ENCODE data around the gene NPR1.
"Not testable (repeated sequence)": the region's sequence is repeated elsewhere in the genome, so short reads cannot be mapped to it uniquely, and the experiment has no call there.

Gene NPR1

DNA sequence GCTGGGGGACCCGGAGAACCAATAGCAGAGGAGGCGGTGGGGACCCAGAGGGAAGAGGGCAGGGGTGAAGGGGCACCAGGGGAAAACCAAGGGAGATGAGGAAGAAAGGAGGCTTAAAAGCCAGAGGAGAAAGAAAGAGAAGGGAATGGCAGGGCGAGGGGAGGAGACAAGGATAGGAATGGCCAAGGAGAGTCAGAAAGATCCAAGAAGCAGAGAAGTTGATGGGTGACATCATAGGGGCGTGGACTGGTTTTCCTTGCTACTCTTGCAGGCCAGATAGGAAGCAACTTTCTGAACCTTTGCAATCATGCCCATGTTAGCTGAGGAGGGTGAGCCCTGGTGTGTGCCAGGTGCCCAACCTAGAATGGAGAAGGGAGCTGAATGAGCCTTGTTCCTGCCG is 5.4 kb downstream of the NPR1 start:
- no peak for DNase-seq

DNA sequence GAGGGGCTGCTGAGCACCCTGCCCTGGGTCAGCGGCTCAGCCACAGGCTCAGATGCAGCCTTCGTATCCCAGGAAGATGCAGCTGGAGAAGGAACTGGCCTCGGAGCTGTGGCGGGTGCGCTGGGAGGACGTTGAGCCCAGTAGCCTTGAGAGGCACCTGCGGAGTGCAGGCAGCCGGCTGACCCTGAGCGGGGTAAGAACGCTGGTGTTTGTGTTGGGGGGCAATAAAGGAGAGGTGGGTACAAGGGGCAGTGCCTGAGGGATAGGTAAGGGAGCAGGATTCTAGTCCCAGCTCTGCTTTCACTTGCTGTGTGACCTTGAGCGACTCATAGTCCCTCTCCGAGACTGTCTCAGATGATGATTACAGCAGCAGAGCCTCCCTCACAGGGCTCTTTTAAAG is 6.4 kb downstream of the NPR1 start:
- no peak for DNase-seq

DNA sequence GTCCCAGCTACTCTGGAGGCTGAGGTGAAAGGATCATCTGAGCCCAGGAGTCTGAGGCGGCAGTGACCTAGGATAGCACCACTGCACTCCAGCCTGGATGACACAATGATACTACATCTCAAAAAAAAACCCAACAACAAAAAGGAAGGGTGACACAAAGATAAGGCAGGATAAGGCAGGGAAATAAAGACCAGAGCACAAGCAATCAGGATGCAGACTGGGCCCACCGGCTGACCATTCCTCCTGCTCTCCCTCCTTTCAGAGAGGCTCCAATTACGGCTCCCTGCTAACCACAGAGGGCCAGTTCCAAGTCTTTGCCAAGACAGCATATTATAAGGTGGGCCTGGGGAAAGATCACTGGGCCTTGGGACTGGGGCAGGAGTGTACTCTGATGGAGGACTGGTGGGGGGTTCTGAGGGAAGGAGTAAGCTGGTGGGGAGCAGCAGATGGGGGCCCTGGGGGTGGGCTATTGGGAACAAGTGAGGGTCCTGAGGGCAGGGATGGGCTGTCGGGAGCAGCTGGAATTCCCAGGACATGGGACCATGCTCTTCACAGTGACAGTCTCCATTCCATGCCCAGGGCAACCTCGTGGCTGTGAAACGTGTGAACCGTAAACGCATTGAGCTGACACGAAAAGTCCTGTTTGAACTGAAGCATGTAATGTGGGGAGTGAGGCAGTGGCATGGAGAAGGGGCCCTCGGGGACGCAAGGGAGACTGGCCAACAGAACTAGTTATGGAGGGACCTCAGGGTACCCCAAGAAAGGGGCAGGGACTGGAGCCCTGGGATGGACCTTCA is 7.3 kb downstream of the NPR1 start:
- no peak for DNase-seq

DNA sequence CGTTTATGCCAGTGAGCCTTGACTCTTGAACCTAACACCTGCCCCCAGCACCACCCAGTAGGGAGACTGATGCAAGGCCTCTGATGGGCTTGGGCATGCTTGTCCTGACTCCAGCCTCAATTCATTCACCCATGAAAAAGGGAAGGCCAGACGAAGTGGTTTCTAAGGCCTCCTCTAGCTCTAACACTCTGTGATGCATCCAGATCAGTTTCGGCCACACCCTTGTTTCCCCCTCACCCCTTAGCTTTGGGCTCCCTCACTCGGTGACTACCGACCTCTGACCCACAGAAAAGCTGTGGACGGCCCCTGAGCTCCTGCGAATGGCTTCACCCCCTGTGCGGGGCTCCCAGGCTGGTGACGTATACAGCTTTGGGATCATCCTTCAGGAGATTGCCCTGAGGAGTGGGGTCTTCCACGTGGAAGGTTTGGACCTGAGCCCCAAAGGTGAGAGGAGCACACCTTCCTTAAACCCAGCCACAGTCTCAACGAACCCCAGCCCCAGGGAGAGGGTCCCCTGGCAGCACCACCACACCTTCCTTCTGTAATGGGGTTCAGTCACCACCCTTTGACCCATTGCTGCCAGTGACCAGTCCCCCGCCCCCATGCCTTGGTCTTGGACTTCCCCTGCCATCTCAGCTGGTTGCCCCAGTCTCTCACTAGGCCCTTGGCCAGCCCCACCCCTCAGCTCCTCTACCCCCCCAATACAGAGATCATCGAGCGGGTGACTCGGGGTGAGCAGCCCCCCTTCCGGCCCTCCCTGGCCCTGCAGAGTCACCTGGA is 9.0 kb downstream of the NPR1 start:
- DNase-seq, result no peak

DNA sequence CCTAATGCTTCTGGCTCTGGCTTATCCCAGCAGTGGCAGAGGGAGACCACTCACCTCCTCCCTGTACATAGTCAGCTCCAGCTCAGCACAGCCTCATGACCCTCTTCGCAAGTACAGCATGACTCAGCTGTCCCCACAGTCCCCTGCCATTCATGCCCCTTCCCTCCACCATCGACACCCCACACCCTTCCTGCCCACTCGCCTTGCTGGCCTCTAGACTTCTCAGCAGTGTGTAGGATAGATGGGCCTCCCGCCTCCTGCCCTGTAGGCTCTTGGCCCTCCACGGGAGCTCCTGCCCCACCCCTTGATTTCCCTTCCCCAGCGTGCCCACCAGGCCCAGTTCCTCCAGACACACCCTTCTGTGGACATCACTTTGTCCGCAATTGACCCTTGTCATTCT is 9.8 kb downstream of the NPR1 start:
- DNase-seq, result no peak

DNA sequence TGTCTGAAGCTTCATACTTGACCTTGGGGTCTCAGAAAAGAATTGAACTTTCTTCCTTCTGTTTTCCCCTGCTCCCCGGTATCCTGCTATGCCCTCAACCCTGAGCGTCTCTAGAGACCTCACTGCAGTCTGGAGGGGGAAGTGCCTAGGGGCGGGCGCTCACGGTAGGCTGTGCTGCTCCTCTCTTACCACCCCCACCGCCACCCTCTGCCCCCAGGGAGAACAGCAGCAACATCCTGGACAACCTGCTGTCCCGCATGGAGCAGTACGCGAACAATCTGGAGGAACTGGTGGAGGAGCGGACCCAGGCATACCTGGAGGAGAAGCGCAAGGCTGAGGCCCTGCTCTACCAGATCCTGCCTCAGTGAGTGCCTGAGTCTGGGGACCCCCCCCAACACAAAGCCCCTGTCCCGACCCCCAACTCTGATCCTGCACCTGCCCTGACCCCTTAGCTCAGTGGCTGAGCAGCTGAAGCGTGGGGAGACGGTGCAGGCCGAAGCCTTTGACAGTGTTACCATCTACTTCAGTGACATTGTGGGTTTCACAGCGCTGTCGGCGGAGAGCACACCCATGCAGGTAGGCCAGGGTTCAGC is 10.3 kb downstream of the NPR1 start:
- DNase-seq, result no peak

DNA sequence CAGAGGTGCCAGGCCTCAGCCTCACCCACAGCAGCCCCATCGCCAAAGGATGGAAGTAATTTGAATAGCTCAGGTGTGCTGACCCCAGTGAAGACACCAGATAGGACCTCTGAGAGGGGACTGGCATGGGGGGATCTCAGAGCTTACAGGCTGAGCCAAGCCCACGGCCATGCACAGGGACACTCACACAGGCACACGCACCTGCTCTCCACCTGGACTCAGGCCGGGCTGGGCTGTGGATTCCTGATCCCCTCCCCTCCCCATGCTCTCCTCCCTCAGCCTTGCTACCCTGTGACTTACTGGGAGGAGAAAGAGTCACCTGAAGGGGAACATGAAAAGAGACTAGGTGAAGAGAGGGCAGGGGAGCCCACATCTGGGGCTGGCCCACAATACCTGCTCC is 15.0 kb downstream of the NPR1 start:
- no peak for DNase-seq

DNA sequence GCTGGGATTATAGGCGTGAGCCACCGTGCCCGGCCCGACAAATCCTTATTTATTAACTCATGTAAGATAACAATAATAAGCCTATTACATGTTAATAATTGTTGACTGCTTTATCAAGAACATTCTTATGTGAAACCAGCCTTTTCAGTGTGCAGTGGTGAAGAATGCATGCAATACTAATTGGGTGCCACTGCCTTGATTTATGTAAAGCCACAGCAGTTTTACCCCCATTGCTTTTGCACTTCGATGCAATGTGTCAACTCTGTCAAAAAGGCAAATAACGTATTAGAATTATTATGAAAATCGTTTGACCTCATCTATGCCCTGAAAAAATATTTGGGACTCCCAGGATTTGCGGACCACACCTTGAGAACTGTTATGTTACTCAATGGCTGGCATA is 18.3 kb downstream of the NPR1 start:
- DNase-seq, result no peak

DNA sequence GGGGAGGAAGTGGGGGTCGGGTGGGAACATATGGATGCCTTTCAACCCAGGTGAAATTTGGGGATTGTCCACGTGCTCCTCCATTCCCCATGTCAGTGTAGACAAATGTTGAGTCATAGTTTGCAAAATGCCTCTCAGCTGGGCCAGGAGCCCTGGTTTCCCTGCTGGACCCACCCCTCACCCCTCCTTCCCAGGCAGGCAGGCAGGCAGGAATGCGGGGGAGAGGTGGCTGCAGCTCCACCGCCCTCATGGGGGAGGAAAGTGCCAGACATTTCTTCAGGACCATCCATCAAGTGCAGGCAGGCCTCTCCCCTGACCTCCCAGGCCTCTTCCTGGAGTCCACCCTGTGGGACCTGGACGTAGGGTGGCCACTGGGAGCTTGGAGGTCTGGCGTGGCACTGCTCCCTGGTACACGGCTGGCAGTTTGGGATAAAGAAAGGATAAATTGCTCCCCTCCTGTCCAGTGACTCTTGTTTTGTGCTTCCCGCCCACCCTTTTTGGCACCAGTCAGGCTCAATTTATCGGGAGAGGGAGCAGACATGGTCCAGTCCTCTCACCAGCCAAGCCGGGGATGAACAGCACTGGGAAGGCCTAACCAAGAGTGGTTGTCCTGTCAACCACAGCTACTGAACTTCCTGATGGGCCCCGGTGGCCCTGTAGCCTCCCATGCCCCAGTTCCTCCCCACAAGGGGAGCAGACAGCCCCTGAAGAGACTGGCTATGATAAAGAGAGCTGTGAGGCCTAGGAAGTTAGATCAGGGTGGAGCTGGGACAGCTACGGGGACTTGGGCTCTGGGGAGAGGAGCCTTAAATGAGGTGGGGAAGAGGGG is 18.9 kb downstream of the NPR1 start:
- DNase-seq, result no peak

DNA sequence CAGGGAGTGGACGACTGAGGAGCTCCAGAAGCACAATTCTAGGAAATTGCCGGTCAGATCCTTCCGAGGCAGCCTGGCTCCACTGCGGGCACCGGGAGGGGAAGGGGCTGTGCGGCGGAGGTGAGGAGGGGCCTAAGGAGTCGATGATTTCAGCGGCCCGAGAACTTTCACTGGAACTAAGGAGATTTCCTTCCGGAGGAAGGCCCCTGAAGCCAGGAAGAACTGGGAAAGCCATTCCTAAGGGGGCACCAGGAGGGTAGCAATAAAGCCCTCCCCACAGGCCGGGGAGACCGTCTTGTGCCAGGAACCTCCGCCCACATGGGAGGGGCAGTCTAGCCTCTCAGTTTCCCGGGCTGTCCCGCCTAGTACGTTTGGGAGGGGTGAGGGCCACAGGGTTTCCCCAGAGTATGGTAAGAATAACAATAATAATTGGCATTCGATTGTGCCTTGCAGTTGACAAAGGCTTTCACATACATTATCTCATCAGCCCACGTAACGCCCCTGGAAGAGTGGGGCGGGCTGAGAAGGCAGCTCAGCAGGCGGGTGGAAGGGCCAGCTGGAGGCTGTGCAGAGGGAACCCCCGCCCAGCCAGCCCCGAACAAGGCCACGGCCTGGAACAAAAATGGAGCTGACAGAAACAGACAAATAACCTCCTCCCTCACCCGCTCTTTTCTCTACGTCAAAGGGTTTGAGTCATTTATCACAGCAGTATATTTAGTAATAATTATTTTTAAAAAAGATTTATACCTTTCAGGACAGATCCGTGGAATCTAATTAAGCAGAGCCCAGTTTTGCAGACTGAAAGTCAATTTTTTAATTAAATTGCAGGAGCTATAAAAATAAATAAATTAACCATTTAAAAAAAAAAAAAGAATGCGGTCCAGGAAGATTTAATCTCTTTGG is 19.8 kb downstream of the NPR1 start:
- no peak for DNase-seq

DNA sequence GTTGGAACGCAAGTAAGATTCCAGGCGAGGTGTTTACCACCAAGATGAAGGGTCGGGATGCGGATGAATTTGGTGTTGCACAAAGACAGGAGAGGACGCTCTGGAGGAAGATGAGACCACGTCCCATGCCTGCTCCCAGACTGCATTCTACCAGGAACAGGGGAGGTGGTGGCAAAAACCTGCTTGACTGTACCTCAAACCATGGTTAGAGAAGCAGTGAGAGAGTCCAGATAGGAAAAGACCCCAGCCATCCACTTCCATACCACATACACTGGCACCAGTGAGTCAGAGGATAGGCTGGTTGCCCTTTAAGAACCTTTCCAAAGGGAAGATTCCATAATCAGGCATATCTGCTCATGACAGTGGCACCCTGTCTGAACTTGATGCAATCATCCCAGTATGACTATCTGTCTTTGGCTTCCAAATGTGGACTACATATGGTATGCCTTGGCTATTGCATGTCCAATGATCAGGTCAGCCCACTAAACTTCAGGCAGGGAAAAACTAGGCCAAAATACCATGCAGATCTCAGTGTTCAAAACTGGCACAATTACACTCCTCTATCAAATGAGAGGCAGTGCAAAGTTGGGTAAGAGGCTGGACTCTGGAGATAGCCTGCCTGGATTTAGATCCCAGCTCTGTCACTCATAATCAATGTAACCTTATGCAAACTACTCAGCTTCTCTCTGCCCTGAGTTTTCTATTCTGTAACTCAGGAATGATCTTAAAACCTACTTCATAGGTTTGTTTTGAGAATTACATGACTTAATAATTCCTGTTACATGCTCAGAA is 20.6 kb downstream of the NPR1 start:
- DNase-seq, result no peak

DNA sequence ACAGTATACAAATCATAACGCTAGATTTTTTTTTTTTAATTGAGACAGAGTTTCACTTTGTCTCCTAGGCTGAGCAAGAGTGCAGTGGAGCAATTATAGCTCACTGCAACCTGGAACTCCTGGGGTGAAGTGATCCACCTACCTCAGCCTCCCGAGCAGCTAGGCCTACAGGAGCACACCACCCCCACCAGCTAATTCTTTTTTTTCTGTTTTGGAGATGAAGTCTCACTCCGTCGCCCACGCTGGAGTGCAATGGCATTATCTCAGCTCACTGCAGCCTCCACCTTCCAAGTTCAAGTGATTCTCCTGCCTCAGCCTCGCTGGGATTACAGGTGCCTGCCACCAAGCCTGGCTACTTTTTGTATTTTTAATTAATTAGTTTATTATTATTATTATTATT is 21.3 kb downstream of the NPR1 start:
- no peak for DNase-seq

DNA sequence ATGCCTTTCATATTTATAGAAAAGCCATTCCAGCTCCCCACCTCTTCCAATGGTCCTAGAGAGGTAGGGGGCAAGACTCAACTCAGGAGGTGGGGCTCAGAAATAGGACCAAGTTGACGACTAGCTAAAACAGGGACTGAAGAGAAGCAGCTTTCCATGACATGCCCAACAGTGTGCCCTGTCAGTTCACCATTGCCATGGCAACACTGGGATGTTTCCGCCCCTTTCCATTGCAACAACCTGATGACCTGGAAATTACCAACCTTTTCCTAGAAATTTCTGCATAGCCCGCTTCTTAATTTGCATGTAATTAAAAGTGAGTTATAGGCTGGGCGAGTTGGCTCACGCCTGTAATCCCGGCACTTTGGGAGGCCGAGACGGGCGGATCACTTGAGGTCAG is 27.0 kb downstream of the NPR1 start:
- no peak for DNase-seq

DNA sequence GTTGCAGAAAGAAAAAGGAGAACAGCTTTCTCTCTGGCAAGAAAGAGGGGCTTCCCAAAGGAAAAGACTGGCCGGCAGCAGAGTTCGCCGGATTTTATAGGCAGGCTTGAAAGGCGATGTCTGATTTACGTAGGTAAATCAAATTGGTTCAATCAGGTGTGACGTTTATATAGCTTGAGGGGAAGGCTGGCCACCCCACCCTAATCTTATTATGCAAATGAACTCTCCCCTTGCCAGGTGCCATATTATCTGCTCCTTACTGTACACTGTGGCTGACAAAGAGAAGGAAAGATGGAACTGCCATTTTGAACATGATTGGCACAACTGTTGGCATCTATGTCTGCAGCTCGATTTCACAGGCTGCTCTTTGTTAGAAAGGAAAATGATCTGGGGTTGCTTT is 32.5 kb downstream of the NPR1 start:
- DNase-seq, result no peak

DNA sequence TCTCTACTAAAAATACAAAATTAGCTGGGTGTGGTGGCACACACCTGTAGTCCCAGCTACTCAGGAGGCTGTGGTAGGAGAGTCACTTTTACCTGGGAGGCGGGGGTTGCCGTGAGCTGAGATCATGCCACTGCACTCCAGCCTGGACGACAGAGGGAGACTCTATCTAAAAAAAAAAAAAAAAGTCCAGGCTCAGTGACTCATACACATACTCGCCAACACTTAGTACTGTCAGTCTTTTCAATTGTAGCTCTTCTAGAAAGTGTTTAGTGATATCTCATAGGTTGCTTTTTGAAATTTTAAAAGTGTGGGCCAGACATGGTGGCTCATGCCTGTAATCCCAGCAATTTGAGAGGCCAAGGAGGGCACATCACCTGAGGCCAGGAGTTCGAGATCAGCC is 37.7 kb downstream of the NPR1 start:
- not testable (repeated sequence) for DNase-seq

DNA sequence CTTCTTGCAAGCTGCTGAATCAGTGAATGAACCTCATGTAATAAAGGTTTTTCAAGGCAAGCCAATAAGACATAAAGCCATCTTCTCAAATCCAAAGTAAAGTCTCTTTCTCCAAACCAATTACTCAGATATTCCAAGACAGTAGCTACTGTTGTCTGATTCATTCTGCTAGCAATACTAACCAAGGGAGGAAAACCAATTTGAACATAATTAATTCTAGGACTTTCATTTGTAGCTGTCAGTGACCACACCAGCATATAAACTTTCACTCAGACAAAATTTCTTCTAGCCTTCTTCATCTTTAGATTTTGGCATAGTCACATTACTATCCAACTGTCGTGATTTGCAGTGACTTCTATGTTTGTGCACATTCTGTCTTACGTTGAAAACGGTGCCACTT is 38.8 kb downstream of the NPR1 start:
- DNase-seq, result no peak

DNA sequence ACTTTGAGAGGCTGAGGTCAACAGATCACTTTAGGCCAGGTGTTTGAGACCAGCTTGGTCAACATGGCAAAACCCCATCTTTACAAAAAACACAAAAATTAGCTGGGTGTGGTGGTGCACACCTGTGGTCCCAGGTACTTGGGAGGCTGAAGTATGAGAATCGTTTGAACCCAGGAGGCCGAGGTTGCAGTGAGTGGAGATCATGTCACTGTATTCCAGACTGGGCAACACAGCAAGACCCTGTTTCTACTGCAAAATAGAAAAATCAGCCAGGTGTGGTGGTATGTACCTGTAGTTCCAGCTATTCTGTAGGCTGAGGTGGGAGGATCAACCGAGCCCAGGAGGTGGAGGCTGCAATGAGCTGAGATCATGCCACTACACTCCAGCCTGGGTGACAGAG is 45.2 kb downstream of the NPR1 start:
- no peak for DNase-seq

DNA sequence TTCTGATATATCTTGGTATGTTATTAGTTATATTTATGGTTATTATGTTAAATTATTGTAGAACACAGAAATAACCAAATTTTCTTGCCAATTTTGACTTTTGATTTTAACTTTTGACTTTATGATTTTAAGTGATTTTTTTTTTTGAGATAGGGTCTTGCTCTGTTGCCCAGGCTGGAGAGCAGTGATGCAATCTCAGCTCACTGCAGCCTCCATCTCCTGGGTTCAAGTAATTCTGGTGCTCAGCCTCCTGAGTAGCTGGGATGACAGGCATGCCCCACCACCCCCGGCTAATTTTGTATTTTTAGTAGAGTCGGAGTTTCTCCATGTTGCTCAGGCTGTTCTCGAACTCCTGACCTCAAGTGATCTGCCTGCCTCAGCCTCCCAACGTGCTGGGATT is 46.1 kb downstream of the NPR1 start:
- not testable (repeated sequence) for DNase-seq

DNA sequence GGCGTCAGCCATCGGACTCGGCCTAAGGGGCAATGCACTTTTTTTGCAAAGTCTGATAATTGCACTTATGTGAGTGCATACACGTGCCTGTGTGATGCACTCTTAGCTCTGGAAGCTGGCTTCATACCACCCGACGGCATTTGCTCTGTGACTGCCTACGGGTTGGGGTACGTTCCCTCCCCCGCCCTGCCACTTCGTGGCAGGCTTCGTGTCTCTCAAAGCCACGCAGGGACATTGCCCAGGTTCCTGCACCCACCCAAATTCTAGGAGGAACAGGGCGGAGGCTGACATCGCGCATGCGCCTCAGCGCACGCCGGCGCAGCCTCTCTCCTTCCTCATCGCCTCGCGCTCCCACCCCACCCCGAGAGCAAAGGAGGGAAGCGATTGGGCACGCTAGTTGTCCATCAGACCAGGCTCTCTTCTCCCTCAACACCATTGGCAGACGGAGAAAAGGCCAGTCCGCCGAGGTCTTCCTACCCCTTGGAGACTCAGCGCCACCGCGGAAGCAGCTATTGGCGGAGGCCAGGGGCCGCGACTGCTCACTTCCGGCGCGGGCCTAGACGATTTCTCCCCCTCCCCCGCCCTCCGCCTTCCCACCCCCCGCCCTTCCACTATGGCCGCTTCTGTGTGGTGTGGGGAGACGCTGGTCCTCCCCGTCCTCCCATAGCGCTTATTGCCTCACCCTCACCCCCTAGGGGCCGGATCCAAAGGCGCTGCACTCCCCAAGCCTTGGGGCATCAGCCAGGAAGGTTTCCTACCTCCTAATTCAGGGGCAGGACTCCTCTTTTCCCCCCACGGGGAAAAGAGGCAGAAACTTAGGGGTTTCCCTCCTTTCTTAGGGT is 49.2 kb downstream of the NPR1 start, which contains the start of gene INTS3:
Gene INTS3 (plus strand): TSS at position 588 of the 842 bp plus-strand sequence. CDS start 585 bp downstream, outside the sequence.
- DNase-seq, result peak; percentile 99

All from NCI-H2171 (cell line).